ENCODE measurements around the gene MRPS21. TPM values are rescaled to one million over a fixed set of nuclear protein-coding genes. Genes with fewer than 3 reads are reported as not detected.

The MRPS21 gene
- total RNA-seq, 3 donors from 2014 or later (not counting 1 experiment from before 2014, with no cell fraction given): 40.9 to 50.9 (median 42.2) TPM

DNA sequence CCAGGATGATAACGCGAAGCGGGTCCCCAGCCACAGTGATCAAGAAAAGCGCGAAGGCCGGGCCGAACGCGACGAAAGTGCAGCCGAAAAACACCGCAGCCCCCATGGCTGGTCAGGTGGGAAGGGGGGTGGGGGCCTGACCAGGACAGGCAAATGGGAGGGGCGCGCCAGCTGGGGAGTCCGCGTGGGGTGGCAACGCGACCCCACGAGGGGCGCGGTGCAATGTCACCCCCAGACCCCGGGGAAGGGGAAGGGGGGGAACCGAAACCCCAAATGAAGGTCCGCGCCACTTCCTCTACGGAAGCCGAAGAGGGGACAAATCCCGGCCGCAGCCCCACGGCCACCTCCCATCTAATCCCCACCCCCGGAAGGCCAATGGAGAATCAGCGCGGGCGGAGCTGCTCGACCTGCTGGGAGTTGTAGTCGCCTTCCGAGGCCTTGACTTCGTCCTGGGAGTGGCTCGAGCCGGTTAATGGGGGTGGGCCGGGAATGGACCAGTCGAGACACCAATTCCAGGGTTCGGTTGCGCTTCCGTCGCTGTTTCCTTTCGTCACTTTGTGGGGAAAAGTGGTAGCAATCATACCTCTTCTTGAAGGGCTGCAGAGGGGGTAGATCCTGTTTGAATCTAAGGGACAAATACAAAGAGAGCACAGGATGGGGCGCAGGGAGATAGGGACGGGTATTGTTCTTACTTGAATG lies 24.8 kb upstream of the MRPS21 start, which contains the start of gene APH1A:
Gene APH1A, minus strand, starts transcription at position 312 of the 699 bp plus-strand sequence. Its CDS starts 206 bp downstream, at position 106.
- Mint-ChIP-seq H3K36me3 (no peaks in the 10 kb centered on the region), H3K9me3 (no peaks in the 10 kb centered on the region), H3K27ac (peak within 1 kb of the TSS; percentile 93 to 94), H3K27me3 (ENCODE audit: low read depth in 2 of 2) (peaks cover 9 to 17% of the 10 kb centered on the region in 2 donors), H3K4me3 (peak within 1 kb of the TSS; percentile 98), H3K4me1 (peaks cover 21 to 31% of the 10 kb centered on the region in 2 donors)
- no peaks in the 10 kb centered on the region for H3K9me3 ChIP-seq (ENCODE audit: control insufficient read depth, insufficient read depth, low read length)
- H3K4me3 ChIP-seq (ENCODE audit: low read length): peak within 1 kb of the TSS; percentile 86
- DNase-seq: peak; percentile 83 to 95
- peaks cover 26% of the 10 kb centered on the region for H3K4me1 ChIP-seq (ENCODE audit: control insufficient read depth, insufficient read depth, low read length)
- peak within 1 kb of the TSS; percentile 89 for H3K27ac ChIP-seq (ENCODE audit: low read length)
- H3K27me3 ChIP-seq (ENCODE audit: control insufficient read depth, insufficient read depth, low read length): no peaks in the 10 kb centered on the region
- intact Hi-C loops (cut with micrococcal nuclease): loop anchor here (2.0 kb wide), 2 partner anchors 32 to 52 kb away; partner anchors contain the start of genes ANP32E and PRPF3
- ATAC-seq: peak; percentile 94 to 95 (median 94)
- H3K36me3 ChIP-seq (ENCODE audit: control insufficient read depth, insufficient read depth, low read length): peaks cover 28% of the 10 kb centered on the region
- TF ChIP-seq, protein P1, sequence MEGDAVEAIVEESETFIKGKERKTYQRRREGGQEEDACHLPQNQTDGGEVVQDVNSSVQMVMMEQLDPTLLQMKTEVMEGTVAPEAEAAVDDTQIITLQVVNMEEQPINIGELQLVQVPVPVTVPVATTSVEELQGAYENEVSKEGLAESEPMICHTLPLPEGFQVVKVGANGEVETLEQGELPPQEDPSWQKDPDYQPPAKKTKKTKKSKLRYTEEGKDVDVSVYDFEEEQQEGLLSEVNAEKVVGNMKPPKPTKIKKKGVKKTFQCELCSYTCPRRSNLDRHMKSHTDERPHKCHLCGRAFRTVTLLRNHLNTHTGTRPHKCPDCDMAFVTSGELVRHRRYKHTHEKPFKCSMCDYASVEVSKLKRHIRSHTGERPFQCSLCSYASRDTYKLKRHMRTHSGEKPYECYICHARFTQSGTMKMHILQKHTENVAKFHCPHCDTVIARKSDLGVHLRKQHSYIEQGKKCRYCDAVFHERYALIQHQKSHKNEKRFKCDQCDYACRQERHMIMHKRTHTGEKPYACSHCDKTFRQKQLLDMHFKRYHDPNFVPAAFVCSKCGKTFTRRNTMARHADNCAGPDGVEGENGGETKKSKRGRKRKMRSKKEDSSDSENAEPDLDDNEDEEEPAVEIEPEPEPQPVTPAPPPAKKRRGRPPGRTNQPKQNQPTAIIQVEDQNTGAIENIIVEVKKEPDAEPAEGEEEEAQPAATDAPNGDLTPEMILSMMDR (IDR thresholded peaks at IDR 0.05): no peak
- WGBS (ENCODE audit: insufficient coverage): under 1% methylated on average over 49 of the region's 49 CpGs

DNA sequence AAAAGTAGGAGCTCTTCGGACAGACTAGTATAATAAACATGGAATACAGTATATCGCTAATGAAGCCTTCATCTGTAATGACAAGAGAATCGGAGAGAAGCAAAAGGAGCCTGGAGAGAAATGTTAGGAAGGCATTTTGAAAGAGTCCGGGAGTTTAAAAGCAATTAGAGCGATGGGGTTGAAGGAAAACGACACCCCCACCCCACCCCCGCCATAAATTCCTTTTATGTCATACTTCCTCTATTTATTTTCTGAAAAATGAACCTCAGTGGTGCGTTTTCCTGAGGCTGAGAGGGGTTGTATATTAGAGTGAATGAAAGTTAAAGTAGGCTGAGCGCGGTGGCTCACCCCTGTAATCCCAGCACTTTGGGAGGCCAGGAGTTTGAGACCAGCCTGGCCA lies 24.2 kb upstream of the MRPS21 start:
- ATAC-seq (no peak), DNase-seq (no peak)
- Mint-ChIP-seq H3K4me1 (peaks cover 21 to 31% of the 10 kb centered on the region in 2 donors), H3K27me3 (ENCODE audit: low read depth in 2 of 2) (peaks cover 10 to 17% of the 10 kb centered on the region in 2 donors), H3K27ac (peak overlapping the region; percentile 93 to 94), H3K9me3 (no peaks in the 10 kb centered on the region), H3K36me3 (no peaks in the 10 kb centered on the region), H3K4me3 (peak overlapping the region; percentile 98)
- Histone ChIP-seq H3K36me3 (ENCODE audit: control insufficient read depth, insufficient read depth, low read length) (peaks cover 28% of the 10 kb centered on the region), H3K4me3 (ENCODE audit: low read length) (peak overlapping the region; percentile 86), H3K27me3 (ENCODE audit: control insufficient read depth, insufficient read depth, low read length) (no peaks in the 10 kb centered on the region), H3K4me1 (ENCODE audit: control insufficient read depth, insufficient read depth, low read length) (peaks cover 26% of the 10 kb centered on the region), H3K27ac (ENCODE audit: low read length) (peak overlapping the region; percentile 89), H3K9me3 (ENCODE audit: control insufficient read depth, insufficient read depth, low read length) (no peaks in the 10 kb centered on the region)
- TF ChIP-seq, protein P1 (IDR thresholded peaks at IDR 0.05): no peak
- 23% methylated on average over 3 of the region's 10 CpGs for WGBS (ENCODE audit: insufficient coverage)
- intact Hi-C loops (cut with micrococcal nuclease): loop anchor here (2.0 kb wide), 2 partner anchors 33 to 51 kb away; partner anchors contain the start of genes ANP32E and PRPF3

DNA sequence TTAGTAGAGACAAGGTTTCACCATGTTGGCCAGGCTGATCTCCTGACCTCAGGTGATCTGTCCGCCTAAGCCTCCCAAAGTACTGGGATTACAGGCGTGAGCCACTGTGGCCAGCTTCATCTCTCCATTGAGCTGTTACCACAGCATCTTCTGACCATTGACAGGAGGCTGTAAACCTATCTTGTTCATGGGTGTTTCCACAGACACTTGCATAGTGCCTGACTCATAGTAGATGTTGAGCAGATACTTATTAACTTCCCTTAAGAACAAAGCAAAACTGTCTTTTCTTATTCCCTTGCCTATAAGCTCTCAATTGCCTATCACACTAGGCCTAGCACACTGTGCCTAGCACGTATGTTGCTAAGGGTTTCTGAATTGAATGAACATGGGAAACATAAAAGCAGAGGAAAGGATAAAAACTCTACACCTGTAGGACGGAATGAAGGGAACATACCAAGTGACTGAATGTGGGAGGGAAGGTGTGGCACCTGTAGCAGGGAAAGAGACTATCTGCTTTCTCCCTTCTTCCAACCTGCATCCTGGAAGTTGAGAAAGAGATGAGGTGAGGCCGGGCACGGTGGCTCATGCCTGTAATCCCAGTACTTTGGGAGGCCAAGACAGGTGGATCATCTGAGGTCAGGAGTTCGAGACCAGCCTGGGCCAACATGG lies 22.2 kb upstream of the MRPS21 start:
- 95% methylated on average over 6 of the region's 7 CpGs for WGBS (ENCODE audit: insufficient coverage)
- Histone ChIP-seq H3K36me3 (ENCODE audit: control insufficient read depth, insufficient read depth, low read length) (peaks cover 8% of the 10 kb centered on the region), H3K4me3 (ENCODE audit: low read length) (no peak overlapping the region), H3K27me3 (ENCODE audit: control insufficient read depth, insufficient read depth, low read length) (no peaks in the 10 kb centered on the region), H3K9me3 (ENCODE audit: control insufficient read depth, insufficient read depth, low read length) (no peaks in the 10 kb centered on the region), H3K4me1 (ENCODE audit: control insufficient read depth, insufficient read depth, low read length) (peaks cover 26% of the 10 kb centered on the region), H3K27ac (ENCODE audit: low read length) (no peak overlapping the region)
- H3K9me3 Mint-ChIP-seq: no peaks in the 10 kb centered on the region
- H3K4me1 Mint-ChIP-seq: peaks cover 21 to 31% of the 10 kb centered on the region in 2 donors
- no peak for ATAC-seq
- intact Hi-C loops (cut with micrococcal nuclease): no loop called here
- no peak overlapping the region for H3K4me3 Mint-ChIP-seq
- TF ChIP-seq, protein P1 (IDR thresholded peaks at IDR 0.05): no peak
- DNase-seq: no peak
- no peak overlapping the region for H3K27ac Mint-ChIP-seq
- H3K36me3 Mint-ChIP-seq: no peaks in the 10 kb centered on the region
- H3K27me3 Mint-ChIP-seq (ENCODE audit: low read depth in 2 of 2): peaks cover 12 to 17% of the 10 kb centered on the region in 2 donors
